Peyer's patch (tissue), 4 donors: Measurements from ENCODE around the gene RBPJL. TPM values are rescaled to one million over a fixed set of nuclear protein-coding genes. Genes with fewer than 3 reads are reported as not detected.

Experiments
- DNase-seq, 3 donors: peaks; one replicate each; pipeline ENCODE4 v3.0.0-alpha.2; 2017 to 2019
- H3K27ac ChIP-seq, 4 donors: fragments of 200-600 bp; sonication (generic); one replicate each; pipeline ENCODE4 v1.5.1; 2016 to 2019
- H3K27me3 ChIP-seq, 2 donors: fragments of 200-600 bp; sonication (generic); one replicate each; pipeline ENCODE4 v1.5.1; 2019
- H3K36me3 ChIP-seq, 3 donors: fragments of 200-600 bp; sonication (generic); one replicate each; pipeline ENCODE4 v1.5.1; 2016 to 2019
- H3K4me1 ChIP-seq, 4 donors: fragments of 200-600 bp; sonication (generic); one replicate each; pipeline ENCODE4 v1.5.1; 2016 to 2019
- H3K4me3 ChIP-seq, 4 donors: fragments of 200-600 bp; sonication (generic); 1 replicate in 3 of 4; 2 replicates in 1 of 4; pipeline ENCODE4 v1.5.1; 2016 to 2019; ENCODE audit warnings: mild to moderate bottlenecking in 1 of 4
- H3K9me3 ChIP-seq, 4 donors: fragments of 200-600 bp; sonication (generic); one replicate each; pipeline ENCODE4 v1.5.1; 2016 to 2019; ENCODE audit warnings: mild to moderate bottlenecking in 1 of 4
- CTCF ChIP-seq, 6 experiments: fragments of 450-650 bp in 4 of 6; fragments of 200-600 bp in 2 of 6; sonication (generic) in 1 of 6; IDR thresholded peaks; one replicate each; pipeline ENCODE4 v1.5.1; 2017 to 2019; ENCODE audit warnings: antibody characterized with exemption in 6 of 6, mild to moderate bottlenecking in 3 of 6, moderate library complexity in 1 of 6
- POLR2A ChIP-seq, 2 donors: fragments of 450-650 bp; IDR thresholded peaks; one replicate each; pipeline ENCODE4 v1.5.1; 2017; ENCODE audit warnings: antibody characterized with exemption in 2 of 2, mild to moderate bottlenecking in 2 of 2, moderate library complexity in 2 of 2
- total RNA-seq, 4 donors: library from RNA; depleted of rRNA; stranded (reverse); fragments of >200 nt; gene quantifications; one replicate each; pipeline ENCODE4 v1.1.0, GENCODE V29; 2016

RBPJL gene
- total RNA-seq, 4 donors from 2014 or later: not detected

- DNase-seq: no peak
- H3K4me3 ChIP-seq: no peak overlapping the region
- TF ChIP-seq CTCF (IDR thresholded peaks at IDR 0.05): no peak
- no peak for TF ChIP-seq POLR2A (IDR thresholded peaks at IDR 0.05)
- no peaks in the 10 kb centered on the region for H3K27me3 ChIP-seq
- no peaks in the 10 kb centered on the region for H3K4me1 ChIP-seq
- no peaks in the 10 kb centered on the region for H3K9me3 ChIP-seq
- no peak overlapping the region for H3K27ac ChIP-seq
- H3K36me3 ChIP-seq: no peaks in the 10 kb centered on the region
These were observed 31.3 kb upstream of the RBPJL start for GRCh38 chr20:45275338-45275737.

GRCh38 chr20:45279992-45280391 is 26.6 kb upstream of the RBPJL start:
- Histone ChIP-seq H3K36me3 (no peaks in the 10 kb centered on the region), H3K27ac (no peak overlapping the region), H3K4me1 (no peaks in the 10 kb centered on the region), H3K9me3 (no peaks in the 10 kb centered on the region), H3K4me3 (no peak overlapping the region), H3K27me3 (no peaks in the 10 kb centered on the region)
- no peak for TF ChIP-seq POLR2A (IDR thresholded peaks at IDR 0.05)
- TF ChIP-seq CTCF (IDR thresholded peaks at IDR 0.05): no peak
- no peak for DNase-seq

GRCh38 chr20:45282700-45283550 is 23.7 kb upstream of the RBPJL start:
- Histone ChIP-seq H3K4me1 (no peaks in the 10 kb centered on the region), H3K27me3 (no peaks in the 10 kb centered on the region), H3K36me3 (no peaks in the 10 kb centered on the region), H3K27ac (no peak overlapping the region), H3K4me3 (no peak overlapping the region), H3K9me3 (no peaks in the 10 kb centered on the region)
- DNase-seq: no peak
- no peak for TF ChIP-seq POLR2A (IDR thresholded peaks at IDR 0.05)
- no peak for TF ChIP-seq CTCF (IDR thresholded peaks at IDR 0.05)

GRCh38 chr20:45283551-45284057 is 23.0 kb upstream of the RBPJL start:
- DNase-seq: no peak
- Histone ChIP-seq H3K36me3 (no peaks in the 10 kb centered on the region), H3K27me3 (no peaks in the 10 kb centered on the region), H3K27ac (no peak overlapping the region), H3K4me1 (no peaks in the 10 kb centered on the region), H3K4me3 (no peak overlapping the region), H3K9me3 (no peaks in the 10 kb centered on the region)
- TF ChIP-seq POLR2A (IDR thresholded peaks at IDR 0.05) (no peak), CTCF (IDR thresholded peaks at IDR 0.05) (no peak)

GRCh38 chr20:45288376-45288775 is 18.3 kb upstream of the RBPJL start:
- Histone ChIP-seq H3K4me1 (peaks cover 0 to 5% (median 3%) of the 10 kb centered on the region in 4 donors), H3K4me3 (no peak overlapping the region), H3K27ac (no peak overlapping the region), H3K9me3 (no peaks in the 10 kb centered on the region), H3K36me3 (no peaks in the 10 kb centered on the region), H3K27me3 (no peaks in the 10 kb centered on the region)
- no peak for TF ChIP-seq POLR2A (IDR thresholded peaks at IDR 0.05)
- no peak for TF ChIP-seq CTCF (IDR thresholded peaks at IDR 0.05)
- DNase-seq: no peak
